Measurements from ENCODE around the gene SRSF7. TPM values are rescaled to one million over a fixed set of nuclear protein-coding genes. Genes with fewer than 3 reads are reported as not detected.
"Not testable (repeated sequence)": the region's sequence is repeated elsewhere in the genome, so short reads cannot be mapped to it uniquely, and the experiment has no call there.

The SRSF7 gene
- total RNA-seq, 4 donors from 2014 or later, result 41.4 to 100 (median 56.8) TPM

GRCh38 chr2:38793511-38793910, 42.4 kb upstream of the SRSF7 start:
- Histone ChIP-seq H3K36me3 (peaks cover 0 to 10% (median 9%) of the 10 kb centered on the region in 4 donors), H3K4me3 (no peak overlapping the region), H3K27ac (replicated peaks in 1 of 4) (no peak overlapping the region), H3K27me3 (no peaks in the 10 kb centered on the region), H3K4me1 (no peaks in the 10 kb centered on the region), H3K9me3 (no peaks in the 10 kb centered on the region)
- no peak for TF ChIP-seq EP300 (IDR thresholded peaks at IDR 0.05)
- TF ChIP-seq POLR2A (IDR thresholded peaks at IDR 0.05; ENCODE audit: low read depth), result no peak
- TF ChIP-seq, protein P1, sequence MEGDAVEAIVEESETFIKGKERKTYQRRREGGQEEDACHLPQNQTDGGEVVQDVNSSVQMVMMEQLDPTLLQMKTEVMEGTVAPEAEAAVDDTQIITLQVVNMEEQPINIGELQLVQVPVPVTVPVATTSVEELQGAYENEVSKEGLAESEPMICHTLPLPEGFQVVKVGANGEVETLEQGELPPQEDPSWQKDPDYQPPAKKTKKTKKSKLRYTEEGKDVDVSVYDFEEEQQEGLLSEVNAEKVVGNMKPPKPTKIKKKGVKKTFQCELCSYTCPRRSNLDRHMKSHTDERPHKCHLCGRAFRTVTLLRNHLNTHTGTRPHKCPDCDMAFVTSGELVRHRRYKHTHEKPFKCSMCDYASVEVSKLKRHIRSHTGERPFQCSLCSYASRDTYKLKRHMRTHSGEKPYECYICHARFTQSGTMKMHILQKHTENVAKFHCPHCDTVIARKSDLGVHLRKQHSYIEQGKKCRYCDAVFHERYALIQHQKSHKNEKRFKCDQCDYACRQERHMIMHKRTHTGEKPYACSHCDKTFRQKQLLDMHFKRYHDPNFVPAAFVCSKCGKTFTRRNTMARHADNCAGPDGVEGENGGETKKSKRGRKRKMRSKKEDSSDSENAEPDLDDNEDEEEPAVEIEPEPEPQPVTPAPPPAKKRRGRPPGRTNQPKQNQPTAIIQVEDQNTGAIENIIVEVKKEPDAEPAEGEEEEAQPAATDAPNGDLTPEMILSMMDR (IDR thresholded peaks at IDR 0.05), result no peak
- no peak for TF ChIP-seq POLR2AphosphoS5 (IDR thresholded peaks at IDR 0.05)
- DNase-seq (ENCODE audit: extremely low spot score), result no peak
- WGBS, result 91% methylated on average over 5 of the region's 5 CpGs
- intact Hi-C loops (cut with DNase I), result no loop called here

DNA sequence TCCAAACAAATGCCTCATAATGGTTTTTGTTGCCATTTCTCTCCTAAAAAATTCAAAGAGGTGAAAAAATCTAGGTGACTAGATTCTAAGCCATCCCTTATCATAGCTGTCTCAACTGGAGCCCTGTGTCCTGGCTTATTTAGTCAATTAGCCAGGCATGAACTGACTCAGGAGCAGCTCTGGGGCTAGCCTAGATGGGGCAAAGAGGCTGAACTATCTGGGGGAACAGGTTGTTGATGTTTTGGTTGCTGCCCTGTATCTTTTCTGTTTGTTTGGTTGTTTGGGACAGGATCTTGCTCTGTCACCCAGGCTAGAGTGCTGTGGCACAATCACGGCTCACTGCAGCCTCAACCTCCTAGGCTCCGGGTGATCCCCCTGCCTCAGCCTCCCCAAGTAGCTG, 41.6 kb upstream of the SRSF7 start:
- H3K4me1 ChIP-seq, result no peaks in the 10 kb centered on the region
- WGBS, result 50% methylated on average over 2 of the region's 2 CpGs
- H3K4me3 ChIP-seq, result no peak overlapping the region
- H3K36me3 ChIP-seq, result peaks cover 0 to 4% (median 2%) of the 10 kb centered on the region in 4 donors
- intact Hi-C loops (cut with DNase I), result no loop called here
- no peaks in the 10 kb centered on the region for H3K27me3 ChIP-seq
- H3K27ac ChIP-seq (replicated peaks in 1 of 4), result no peak overlapping the region
- no peaks in the 10 kb centered on the region for H3K9me3 ChIP-seq
- TF ChIP-seq POLR2A (IDR thresholded peaks at IDR 0.05; ENCODE audit: low read depth), result no peak
- TF ChIP-seq POLR2AphosphoS5 (IDR thresholded peaks at IDR 0.05), result no peak
- TF ChIP-seq, protein P1 (IDR thresholded peaks at IDR 0.05), result no peak
- TF ChIP-seq EP300 (IDR thresholded peaks at IDR 0.05), result no peak
- DNase-seq (ENCODE audit: extremely low spot score), result no peak

DNA sequence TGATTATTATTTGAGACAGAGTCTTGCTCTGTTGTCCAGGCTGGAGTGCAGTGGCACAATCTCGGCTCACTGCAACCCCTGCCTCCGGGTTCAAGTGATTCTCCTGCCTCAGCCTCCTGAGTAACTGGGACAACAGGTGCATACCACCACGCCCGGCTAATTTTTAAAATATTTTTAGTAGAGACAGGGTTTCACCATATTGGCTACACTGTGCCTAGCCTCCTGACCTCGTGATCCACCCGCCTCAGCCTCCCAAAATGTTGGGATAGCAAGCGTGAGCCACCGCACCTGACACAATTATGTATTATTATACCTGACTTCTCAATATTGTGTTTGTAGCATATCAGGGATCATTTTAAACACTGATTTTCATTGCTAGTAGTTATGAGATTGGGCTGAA, 41.2 kb upstream of the SRSF7 start:
- H3K4me1 ChIP-seq; H3K27me3 ChIP-seq; H3K4me3 ChIP-seq; DNase-seq (ENCODE audit: extremely low spot score); H3K9me3 ChIP-seq; intact Hi-C loops (cut with DNase I); H3K36me3 ChIP-seq; H3K27ac ChIP-seq (replicated peaks in 1 of 4): not testable (repeated sequence)
- 94% methylated on average over 8 of the region's 8 CpGs for WGBS

- H3K27me3 ChIP-seq, result no peaks in the 10 kb centered on the region
- H3K36me3 ChIP-seq, result no peaks in the 10 kb centered on the region
- no peaks in the 10 kb centered on the region for H3K4me1 ChIP-seq
- WGBS, result 69% methylated on average over 1 of the region's 1 CpG
- H3K27ac ChIP-seq (replicated peaks in 1 of 4), result no peak overlapping the region
- no peak for TF ChIP-seq POLR2AphosphoS5 (IDR thresholded peaks at IDR 0.05)
- no peak for TF ChIP-seq POLR2A (IDR thresholded peaks at IDR 0.05; ENCODE audit: low read depth)
- TF ChIP-seq, protein P1 (IDR thresholded peaks at IDR 0.05), result no peak
- no peak for TF ChIP-seq EP300 (IDR thresholded peaks at IDR 0.05)
- H3K9me3 ChIP-seq, result no peaks in the 10 kb centered on the region
- no peak for DNase-seq (ENCODE audit: extremely low spot score)
- intact Hi-C loops (cut with DNase I), result no loop called here
- no peak overlapping the region for H3K4me3 ChIP-seq
These were observed 40.6 kb upstream of the SRSF7 start for GRCh38 chr2:38791744-38792143.

DNA sequence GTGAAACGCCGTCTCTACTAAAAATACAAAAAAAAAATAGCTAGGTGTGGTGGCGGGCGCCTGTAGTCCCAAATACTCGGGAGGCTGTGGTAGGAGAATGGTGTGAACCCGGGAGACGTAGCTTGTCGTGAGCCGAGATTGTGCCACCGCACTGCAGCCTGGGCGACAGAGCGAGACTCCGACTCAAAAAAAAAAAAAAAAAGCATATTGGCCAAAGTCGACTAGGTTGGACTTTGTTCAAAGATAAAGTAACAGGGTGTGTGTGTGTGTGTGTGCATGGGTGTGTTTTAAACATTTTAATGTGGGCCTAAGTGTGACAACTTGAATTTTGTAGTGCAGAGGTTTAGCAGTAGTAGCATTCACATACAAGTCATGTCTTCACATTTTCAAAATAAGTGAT, 38.5 kb upstream of the SRSF7 start:
- no peaks in the 10 kb centered on the region for H3K9me3 ChIP-seq
- intact Hi-C loops (cut with DNase I), result no loop called here
- DNase-seq (ENCODE audit: extremely low spot score), result no peak
- no peaks in the 10 kb centered on the region for H3K27me3 ChIP-seq
- TF ChIP-seq POLR2A (IDR thresholded peaks at IDR 0.05; ENCODE audit: low read depth) (no peak), POLR2AphosphoS5 (IDR thresholded peaks at IDR 0.05) (no peak), EP300 (IDR thresholded peaks at IDR 0.05) (no peak)
- TF ChIP-seq, protein P1 (IDR thresholded peaks at IDR 0.05), result no peak
- H3K36me3 ChIP-seq, result no peaks in the 10 kb centered on the region
- no peak overlapping the region for H3K27ac ChIP-seq (replicated peaks in 1 of 4)
- peaks cover 0 to 3% (median 0%) of the 10 kb centered on the region in 4 donors for H3K4me1 ChIP-seq
- WGBS, result 90% methylated on average over 14 of the region's 14 CpGs
- no peak overlapping the region for H3K4me3 ChIP-seq

All from esophagus muscularis mucosa (tissue), 4 donors.